Raji (cell line): ENCODE results near the gene FAM32A.

Experiments used
- POLR2A ChIP-seq: IDR thresholded peaks from 2 replicates; pipeline ENCODE4 v1.6.1; 2011; ENCODE audit warnings: low read depth, low read length, control low read depth; ENCODE audit not compliant: insufficient read depth

FAM32A gene

GRCh38 chr19:16224293-16225045 lies 39.3 kb downstream of the FAM32A start:
- no peak for TF ChIP-seq POLR2A

GRCh38 chr19:16225279-16226183 lies 40.3 kb downstream of the FAM32A start:
- no peak for TF ChIP-seq POLR2A

DNA sequence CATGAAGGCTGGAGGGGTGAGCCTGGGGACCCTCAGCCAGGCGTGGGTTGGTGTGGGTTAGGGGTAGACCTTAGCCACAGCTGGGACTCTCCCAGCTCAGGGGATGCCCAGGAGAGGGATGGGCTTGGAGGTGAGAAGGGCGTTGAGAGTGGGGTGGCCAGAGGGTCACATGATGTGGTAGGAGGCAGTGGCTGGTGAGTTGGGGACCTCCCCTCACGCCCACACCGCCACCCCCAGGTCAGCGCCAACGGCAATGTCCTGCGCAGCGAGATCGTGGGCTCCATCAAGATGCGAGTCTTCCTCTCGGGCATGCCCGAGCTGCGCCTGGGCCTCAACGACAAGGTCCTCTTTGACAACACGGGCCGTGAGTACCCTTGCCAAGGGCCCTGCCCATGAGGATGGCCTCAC lies 41.0 kb downstream of the FAM32A start:
- TF ChIP-seq POLR2A: no peak

DNA sequence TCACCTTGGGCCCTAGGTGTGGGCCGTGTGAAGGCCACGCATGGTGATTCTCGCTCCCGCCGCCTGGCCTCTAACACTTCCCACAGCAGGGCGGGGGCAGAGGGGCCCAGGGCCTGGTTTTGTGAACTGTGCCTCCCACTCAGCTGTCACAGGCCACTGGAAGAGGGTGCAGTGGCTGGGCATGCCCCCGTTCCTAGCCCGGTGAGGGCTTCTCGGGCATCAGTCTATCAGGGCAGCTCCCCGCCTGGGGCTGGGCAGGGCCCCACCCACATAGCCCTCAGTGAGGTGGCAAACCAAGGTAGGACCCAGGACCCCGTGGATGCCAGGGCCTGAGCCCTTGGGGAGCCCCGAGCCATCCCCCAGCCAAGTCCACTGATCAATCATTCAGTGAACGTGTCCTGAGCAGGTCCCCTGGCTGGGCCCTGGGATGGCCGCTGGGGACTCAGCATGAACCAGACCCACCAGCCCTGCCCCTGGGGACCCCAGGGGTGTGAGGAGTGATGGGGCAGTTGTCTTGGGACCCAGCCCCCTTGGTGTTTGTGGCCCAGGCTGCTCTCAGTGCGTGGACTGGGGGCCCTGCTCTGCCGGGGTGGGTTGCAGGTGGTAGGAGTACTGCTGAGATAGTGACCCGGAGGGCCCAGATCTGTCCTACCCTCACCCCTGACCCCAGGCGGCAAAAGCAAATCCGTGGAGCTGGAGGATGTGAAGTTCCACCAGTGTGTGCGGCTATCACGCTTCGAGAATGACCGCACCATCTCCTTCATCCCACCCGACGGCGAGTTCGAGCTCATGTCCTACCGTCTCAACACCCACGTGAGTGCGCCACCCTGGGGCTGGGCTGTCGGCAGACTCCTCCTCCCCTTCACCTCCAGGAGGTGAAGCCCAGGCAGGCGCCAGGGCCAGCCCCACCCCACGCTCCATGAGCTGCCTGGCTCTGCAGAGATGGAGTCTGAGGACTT lies 41.9 kb downstream of the FAM32A start:
- TF ChIP-seq POLR2A: no peak

DNA sequence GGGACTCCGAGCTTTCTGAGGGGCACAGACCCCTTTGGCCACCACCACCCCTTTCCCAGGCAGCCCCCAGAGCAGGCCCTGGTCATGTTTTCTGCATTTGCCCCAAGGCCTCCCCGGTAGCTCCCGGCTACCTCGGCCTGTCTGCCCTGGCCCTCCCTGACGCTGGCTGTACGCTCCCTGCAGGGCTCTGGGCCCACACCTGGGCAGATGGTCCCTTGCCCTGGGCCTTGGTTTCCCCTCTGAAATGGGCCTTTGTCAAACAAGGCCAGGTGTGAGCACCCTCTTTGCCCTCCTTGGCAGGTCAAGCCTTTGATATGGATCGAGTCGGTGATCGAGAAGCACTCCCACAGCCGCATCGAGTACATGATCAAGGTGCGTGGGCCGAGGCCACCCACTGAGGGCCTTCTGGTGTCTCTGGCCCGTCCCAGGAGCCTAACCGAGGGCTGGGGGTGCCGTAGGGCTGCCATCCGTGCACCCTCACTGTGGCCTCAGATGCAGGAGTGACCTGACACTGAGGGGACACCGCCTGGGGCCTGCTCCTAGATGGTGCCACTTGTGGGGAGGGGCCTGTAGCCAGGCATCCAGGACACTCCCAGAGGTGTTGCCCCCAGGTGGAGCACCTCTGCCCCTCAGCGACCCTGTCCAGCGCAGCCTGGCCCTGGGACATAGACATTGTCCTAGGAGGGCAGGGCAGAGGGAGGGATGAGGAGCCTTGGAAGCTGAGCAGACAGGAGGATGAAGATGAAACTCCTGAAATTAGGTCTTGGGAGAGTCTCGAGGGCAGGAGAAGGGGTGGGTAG lies 42.8 kb downstream of the FAM32A start:
- no peak for TF ChIP-seq POLR2A

DNA sequence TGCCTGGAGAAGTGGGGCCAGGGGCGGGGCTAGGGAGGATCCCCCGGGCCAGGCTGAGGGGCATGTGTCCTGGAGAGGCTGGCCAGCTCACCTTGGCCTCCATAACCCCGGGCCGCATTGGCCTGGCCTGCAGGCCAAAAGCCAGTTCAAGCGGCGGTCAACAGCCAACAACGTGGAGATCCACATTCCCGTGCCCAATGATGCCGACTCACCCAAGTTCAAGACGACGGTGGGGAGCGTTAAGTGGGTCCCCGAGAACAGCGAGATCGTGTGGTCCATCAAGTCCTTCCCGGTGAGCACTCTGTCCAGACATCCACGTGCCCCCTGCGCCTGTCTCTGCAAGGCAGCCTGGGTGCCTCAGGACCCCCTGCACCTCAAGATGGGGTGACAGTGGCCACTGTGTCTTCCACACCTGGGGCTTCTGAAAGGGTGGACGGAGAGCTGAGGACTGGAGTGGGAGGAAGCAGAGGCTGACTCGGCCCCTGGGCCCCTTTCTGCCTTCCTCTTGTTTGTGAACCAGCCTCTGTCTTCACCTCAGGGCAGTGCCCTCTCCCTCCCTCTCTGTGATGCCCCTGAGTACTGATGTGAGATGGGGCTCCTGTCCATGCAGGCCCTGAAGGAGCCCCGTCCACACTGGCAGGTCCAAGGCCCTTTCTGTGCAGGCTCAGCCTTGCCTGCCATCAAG lies 43.6 kb downstream of the FAM32A start:
- TF ChIP-seq POLR2A: no peak

GRCh38 chr19:16229322-16229641 lies 44.1 kb downstream of the FAM32A start:
- TF ChIP-seq POLR2A: no peak

GRCh38 chr19:16232127-16232526 lies 46.9 kb downstream of the FAM32A start:
- no peak for TF ChIP-seq POLR2A

DNA sequence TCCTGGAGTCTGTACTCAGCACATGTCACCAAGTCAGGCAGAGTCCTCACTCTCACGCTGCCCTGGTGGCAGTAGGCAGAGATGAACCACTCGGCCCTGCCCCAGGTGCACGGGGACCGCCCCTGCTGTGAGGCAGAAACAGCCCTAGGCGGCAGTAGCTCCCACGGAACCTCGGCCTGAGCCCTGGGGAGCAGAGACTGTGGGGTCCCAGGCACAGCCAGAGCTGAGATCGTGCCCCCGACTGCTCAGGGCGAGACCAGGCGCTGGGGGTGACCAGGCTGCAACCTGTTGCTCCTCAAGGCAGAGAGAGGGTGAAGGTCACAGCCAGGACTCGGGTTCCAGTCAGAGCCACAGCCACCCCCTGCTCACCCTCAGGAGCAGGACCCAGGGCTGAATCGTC lies 47.4 kb downstream of the FAM32A start:
- no peak for TF ChIP-seq POLR2A

DNA sequence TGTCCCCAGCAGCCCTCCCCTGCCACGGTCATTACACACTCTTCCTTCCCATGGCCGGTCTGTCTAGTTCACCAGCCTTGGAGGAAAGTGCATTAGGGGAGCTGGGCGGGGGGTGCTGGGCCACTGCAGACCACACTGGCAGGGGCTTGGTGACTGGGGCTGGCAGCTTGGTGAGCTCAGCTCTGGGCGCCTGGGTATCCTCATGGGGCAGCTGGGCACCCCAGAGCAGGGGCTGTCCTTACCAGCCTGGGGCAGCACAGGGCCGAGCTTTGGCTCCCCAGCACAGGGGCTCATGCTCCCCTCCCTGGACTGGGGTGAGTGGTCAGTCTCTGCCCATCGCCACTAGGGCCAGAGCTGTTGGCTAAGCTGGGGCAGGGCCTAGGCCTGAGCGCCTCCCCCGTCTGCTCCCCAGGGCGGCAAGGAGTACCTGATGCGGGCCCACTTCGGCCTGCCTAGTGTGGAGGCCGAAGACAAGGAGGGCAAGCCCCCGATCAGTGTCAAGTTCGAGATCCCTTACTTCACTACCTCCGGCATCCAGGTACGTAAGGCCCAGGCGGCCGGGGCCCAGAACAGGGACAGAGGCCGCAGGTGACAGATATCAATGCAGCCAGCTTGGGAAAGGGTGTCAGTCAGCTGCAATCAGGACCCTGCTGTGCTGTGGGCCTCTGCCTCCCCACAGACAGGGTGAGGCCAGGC lies 48.0 kb downstream of the FAM32A start:
- no peak for TF ChIP-seq POLR2A

DNA sequence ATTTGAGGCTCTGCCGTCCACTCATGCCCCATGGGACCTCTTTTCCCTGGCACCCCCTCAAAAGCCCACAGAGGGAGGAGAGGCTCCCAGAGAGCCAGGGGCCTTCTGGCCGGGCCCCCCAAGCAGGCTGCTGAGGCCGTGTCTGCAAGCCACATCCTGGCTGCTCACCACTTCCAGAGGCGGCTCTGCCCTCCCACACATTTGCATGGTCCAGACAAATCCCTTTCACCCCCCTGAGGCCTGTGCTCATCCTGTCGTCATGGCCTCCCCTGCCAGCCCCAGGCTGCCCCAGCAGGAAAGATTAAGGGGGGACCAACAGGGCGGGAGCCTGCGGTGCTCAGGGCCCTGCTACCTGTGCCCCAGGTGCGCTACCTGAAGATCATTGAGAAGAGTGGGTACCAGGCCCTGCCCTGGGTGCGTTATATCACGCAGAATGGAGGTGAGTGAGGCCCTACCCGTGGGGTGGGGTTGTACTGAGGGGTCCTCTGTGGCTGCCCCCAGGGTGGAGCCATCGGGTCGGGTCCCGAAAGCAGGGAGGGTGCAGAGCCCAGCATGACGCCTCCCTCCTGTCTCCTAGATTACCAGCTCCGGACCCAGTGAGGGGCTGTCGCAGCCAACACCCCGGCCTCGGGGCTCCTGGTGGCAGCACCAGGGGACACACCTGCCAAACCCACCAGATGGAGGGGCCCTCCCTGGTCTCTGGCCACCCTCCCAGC lies 48.8 kb downstream of the FAM32A start:
- no peak for TF ChIP-seq POLR2A

DNA sequence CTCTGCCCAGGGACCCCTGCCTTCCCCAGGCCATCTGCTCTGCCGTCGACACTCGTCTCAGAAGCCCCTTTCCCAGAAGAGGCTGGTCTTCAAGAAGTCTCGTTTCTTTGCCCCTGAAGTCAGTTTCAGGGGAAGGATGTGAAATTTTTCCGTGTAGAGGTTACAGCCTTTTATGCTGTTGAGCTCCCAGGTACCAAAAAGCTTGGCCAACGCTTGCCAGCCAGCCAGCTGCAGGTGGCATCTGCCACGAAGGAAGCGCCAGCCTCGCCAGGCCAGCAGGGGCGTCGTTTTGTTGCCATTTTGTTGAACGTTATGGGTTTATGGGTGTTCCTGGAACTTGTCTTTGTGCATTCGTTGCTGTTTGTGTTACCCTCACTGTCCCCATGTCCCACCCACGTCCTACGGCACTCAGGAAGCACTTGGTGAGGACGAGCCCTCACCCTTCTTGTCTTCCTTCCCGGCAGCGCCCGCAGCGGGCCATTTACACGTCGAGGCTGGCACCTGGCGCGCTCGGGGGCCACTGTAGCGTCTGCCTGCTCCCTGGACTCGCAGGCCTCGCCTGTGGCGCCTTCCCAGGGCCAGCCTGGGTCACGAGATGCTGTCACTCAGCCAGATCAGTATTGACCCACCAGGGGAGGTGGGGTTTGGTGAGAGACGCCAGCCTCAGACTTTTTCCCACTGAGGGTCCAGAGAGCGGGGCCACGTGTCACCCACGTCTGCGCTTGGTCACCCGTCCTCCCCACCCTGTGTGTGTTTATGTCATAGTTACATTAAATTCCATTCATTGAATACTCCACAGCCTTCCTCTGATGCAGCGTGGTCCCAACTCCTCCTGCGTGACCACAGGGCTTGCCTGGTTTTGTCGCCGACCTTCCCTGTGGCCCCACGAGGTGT lies 49.6 kb downstream of the FAM32A start:
- TF ChIP-seq POLR2A: no peak
